GM19324 (cell line): ENCODE measurements around the gene SORBS1.

ENCODE experiments used
- ATAC-seq: cut with Tn5 transposase; IDR thresholded peaks from one replicate; pipeline ENCODE4 v1.9.1; 2021; ENCODE audit warnings: mild to moderate bottlenecking, moderate library complexity; ENCODE audit not compliant: unreplicated experiment, low FRiP score

Gene SORBS1

GRCh38 chr10:95543459-95543858, 17.7 kb downstream of the SORBS1 start:
- ATAC-seq = no peak

GRCh38 chr10:95542761-95543160, 18.4 kb downstream of the SORBS1 start:
- no peak for ATAC-seq

- ATAC-seq = no peak
These were observed 18.8 kb downstream of the SORBS1 start for GRCh38 chr10:95542330-95542729.

GRCh38 chr10:95540514-95541052, 20.6 kb downstream of the SORBS1 start:
- ATAC-seq = no peak

GRCh38 chr10:95539560-95540284, 21.4 kb downstream of the SORBS1 start:
- ATAC-seq = no peak

- no peak for ATAC-seq
These were observed 22.8 kb downstream of the SORBS1 start for GRCh38 chr10:95538412-95538811.

- ATAC-seq = no peak
These were observed 23.6 kb downstream of the SORBS1 start for GRCh38 chr10:95537542-95537927.

- no peak for ATAC-seq
These were observed 24.2 kb downstream of the SORBS1 start for GRCh38 chr10:95536894-95537541.

GRCh38 chr10:95536017-95536416, 25.2 kb downstream of the SORBS1 start:
- ATAC-seq = no peak

GRCh38 chr10:95535526-95535925, 25.6 kb downstream of the SORBS1 start:
- ATAC-seq = no peak

- no peak for ATAC-seq
These were observed 27.6 kb downstream of the SORBS1 start for GRCh38 chr10:95533590-95533989.

- ATAC-seq = no peak
These were observed 28.6 kb downstream of the SORBS1 start for GRCh38 chr10:95532536-95532935.

GRCh38 chr10:95531994-95532399, 29.2 kb downstream of the SORBS1 start:
- no peak for ATAC-seq

GRCh38 chr10:95531058-95531809, 29.9 kb downstream of the SORBS1 start:
- no peak for ATAC-seq

- ATAC-seq = no peak
These were observed 30.6 kb downstream of the SORBS1 start for GRCh38 chr10:95530561-95530960.

- no peak for ATAC-seq
These were observed 31.1 kb downstream of the SORBS1 start for GRCh38 chr10:95530029-95530428.

GRCh38 chr10:95526044-95526443, 35.1 kb downstream of the SORBS1 start:
- no peak for ATAC-seq

- ATAC-seq = no peak
These were observed 36.1 kb downstream of the SORBS1 start for GRCh38 chr10:95525033-95525418.

GRCh38 chr10:95524358-95525032, 36.7 kb downstream of the SORBS1 start:
- ATAC-seq = no peak

GRCh38 chr10:95522117-95522516, 39.1 kb downstream of the SORBS1 start:
- ATAC-seq = no peak

GRCh38 chr10:95520617-95521016, 40.6 kb downstream of the SORBS1 start:
- no peak for ATAC-seq
